T follicular helper cell (primary cell): Measurements from ENCODE around the gene ALG8.
"Not testable (repeated sequence)": the region's sequence is repeated elsewhere in the genome, so short reads cannot be mapped to it uniquely, and the experiment has no call there.

Source experiments
- DNase-seq: peaks from one replicate; pipeline ENCODE4 v3.0.0-alpha.2; 2020; ENCODE audit warnings: low read depth

ALG8 gene

GRCh38 chr11:78100676-78101472, 38.6 kb downstream of the ALG8 start:
- DNase-seq, result no peak

GRCh38 chr11:78100261-78100660, 39.2 kb downstream of the ALG8 start:
- DNase-seq, result no peak

- no peak for DNase-seq
Measured at GRCh38 chr11:78099666-78100065, 39.8 kb downstream of the ALG8 start.

GRCh38 chr11:78097666-78098385, 41.6 kb downstream of the ALG8 start:
- DNase-seq, result no peak

GRCh38 chr11:78094250-78094649, 45.2 kb downstream of the ALG8 start:
- DNase-seq, result no peak

- not testable (repeated sequence) for DNase-seq
Measured at GRCh38 chr11:78086521-78087074, 52.8 kb downstream of the ALG8 start.

- no peak for DNase-seq
Measured at GRCh38 chr11:78085972-78086371, 53.5 kb downstream of the ALG8 start.

- not testable (repeated sequence) for DNase-seq
Measured at GRCh38 chr11:78084506-78084905, 54.9 kb downstream of the ALG8 start.

GRCh38 chr11:78083021-78083420, 56.4 kb downstream of the ALG8 start:
- DNase-seq, result no peak

GRCh38 chr11:78082146-78082545, 57.3 kb downstream of the ALG8 start:
- no peak for DNase-seq

GRCh38 chr11:78081583-78081982, 57.8 kb downstream of the ALG8 start:
- no peak for DNase-seq

GRCh38 chr11:78080818-78081495, 58.5 kb downstream of the ALG8 start:
- no peak for DNase-seq

GRCh38 chr11:78080084-78080817, 59.2 kb downstream of the ALG8 start:
- no peak for DNase-seq

- peak; percentile 35 for DNase-seq
Measured at GRCh38 chr11:78079232-78080083, 60.0 kb downstream of the ALG8 start, which contains the start of gene NDUFC2. TSS of gene NDUFC2 (minus strand) at chr11:78079862. CDS start at chr11:78079744, 118 bp downstream.

- DNase-seq, result no peak
Measured at GRCh38 chr11:78078218-78079167, 60.9 kb downstream of the ALG8 start.

- DNase-seq, result not testable (repeated sequence)
Measured at GRCh38 chr11:78077592-78077991, 61.8 kb downstream of the ALG8 start.

GRCh38 chr11:78076733-78077403, 62.6 kb downstream of the ALG8 start:
- no peak for DNase-seq

GRCh38 chr11:78074756-78075155, 64.7 kb downstream of the ALG8 start:
- DNase-seq, result no peak

GRCh38 chr11:78072455-78072854, 67.0 kb downstream of the ALG8 start:
- DNase-seq, result no peak
